Mesodermal cell (in vitro differentiated cells): Measurements from ENCODE around the gene SYPL1. TPM values are rescaled to one million over a fixed set of nuclear protein-coding genes. Genes with fewer than 3 reads are reported as not detected.
A peak's percentile ranks its signal among the peaks of the same experiment; 100 is the strongest.

Experiments used
- H3K27ac ChIP-seq: 2 replicates; pipeline ENCODE4 v1.7.0; 2013; ENCODE audit warnings: mild to moderate bottlenecking, low read depth, low read length, moderate library complexity; ENCODE audit not compliant: severe bottlenecking
- H3K36me3 ChIP-seq: 2 replicates; pipeline ENCODE4 v1.7.1; 2013; ENCODE audit warnings: mild to moderate bottlenecking, low read length, moderate library complexity; ENCODE audit not compliant: control insufficient read depth, insufficient read depth
- H3K4me1 ChIP-seq: one replicate; pipeline ENCODE4 v1.7.1; 2013; ENCODE audit warnings: mild to moderate bottlenecking, low read length; ENCODE audit not compliant: insufficient read depth, control insufficient read depth, poor library complexity, severe bottlenecking
- H3K4me3 ChIP-seq: 2 replicates; pipeline ENCODE4 v1.7.0; 2013; ENCODE audit warnings: low read length, control low read depth, mild to moderate bottlenecking; ENCODE audit not compliant: insufficient read depth, poor library complexity, severe bottlenecking; ENCODE audit errors: extremely low read depth
- H3K9me3 ChIP-seq: 2 replicates; pipeline ENCODE4 v1.7.1; 2013; ENCODE audit warnings: mild to moderate bottlenecking, low read length, moderate library complexity; ENCODE audit not compliant: control insufficient read depth
- WGBS, 2 experiments: methylation state at CpG; one replicate each; pipeline ENCODE4 v1.1.5; 2013; ENCODE audit warnings: missing lambda C conversion rate in 2 of 2; ENCODE audit not compliant: insufficient coverage in 2 of 2; 5-methylcytosine and 5-hydroxymethylcytosine counted together
- polyA plus RNA-seq, 2 experiments: library from polyadenylated mRNA; stranded (reverse); fragments of 50-300 nt; gene quantifications; one replicate each; pipeline ENCODE4 v1.2.3, GENCODE V29; 2013

The SYPL1 gene
- polyA plus RNA-seq (2013, experiment 1 of 2), result 73.6 TPM
- 84.2 TPM for polyA plus RNA-seq (2013, experiment 2 of 2)

DNA sequence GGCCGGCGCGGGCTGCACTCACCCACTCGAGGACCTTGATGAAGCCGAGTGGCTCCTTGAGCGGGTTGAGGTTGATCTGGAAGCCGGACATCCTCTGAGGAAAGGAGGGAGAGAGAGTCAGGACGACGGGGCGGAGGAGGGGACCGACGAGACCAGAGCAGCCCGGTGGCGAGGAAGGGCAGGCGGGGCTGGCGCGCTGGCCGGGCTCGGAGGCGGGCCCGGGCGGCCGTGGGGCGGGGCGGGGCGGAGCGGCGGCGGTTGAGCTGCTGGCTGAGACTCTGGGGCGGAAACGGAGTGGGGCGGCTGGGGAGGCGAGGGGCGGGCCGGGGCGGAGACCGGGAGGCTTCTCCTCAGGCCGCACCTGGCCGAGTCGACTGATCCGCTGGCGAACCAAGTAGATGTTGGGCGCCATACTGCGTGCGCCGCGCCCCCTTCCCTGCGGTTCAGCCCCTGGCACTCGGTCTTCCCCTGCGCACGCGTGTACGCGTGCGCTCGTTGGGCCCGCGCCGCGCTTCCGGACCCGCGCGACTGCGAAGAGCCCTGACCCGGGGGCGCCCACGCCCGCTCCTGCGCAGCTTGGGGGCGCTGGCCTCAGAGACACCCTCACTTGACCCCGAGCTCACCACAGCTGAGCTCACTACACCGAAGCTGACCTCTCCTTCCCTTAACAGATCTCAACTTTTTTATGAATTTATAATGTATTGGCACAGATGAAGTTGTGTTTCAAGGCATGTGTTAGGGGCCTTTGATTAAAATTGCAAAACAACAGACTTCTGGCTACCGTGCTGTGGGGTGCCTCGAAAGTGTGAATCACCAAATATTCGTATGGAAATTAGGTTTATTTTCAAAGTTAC lies at the start of gene SYPL1:
SYPL1 (minus strand) TSS at position 195 of the 854 bp plus-strand sequence; CDS start at position 91, 104 bp downstream.
- Histone ChIP-seq H3K9me3 (no peaks in the 10 kb centered on the region), H3K27ac (peak within 1 kb of the TSS; percentile 93)
- 1 to 4% methylated on average over 52 to 69 of the region's 76 CpGs for WGBS, 2 experiments

GRCh38 chr7:106155027-106155426 lies 42.9 kb upstream of the SYPL1 start:
- no peaks in the 10 kb centered on the region for H3K36me3 ChIP-seq
- no peak overlapping the region for H3K4me3 ChIP-seq
- no peaks in the 10 kb centered on the region for H3K4me1 ChIP-seq
- 80 to 83% methylated on average over 1 of the region's 4 CpGs for WGBS, 2 experiments
- no peak overlapping the region for H3K27ac ChIP-seq
- no peaks in the 10 kb centered on the region for H3K9me3 ChIP-seq

More for the DNA sequence above, at the start of gene SYPL1:
- H3K4me1 ChIP-seq, result peaks cover 3% of the 10 kb centered on the region
- no peaks in the 10 kb centered on the region for H3K36me3 ChIP-seq
- peak within 1 kb of the TSS; percentile 74 for H3K4me3 ChIP-seq

- Histone ChIP-seq H3K4me3 (no peak overlapping the region), H3K36me3 (no peaks in the 10 kb centered on the region), H3K4me1 (no peaks in the 10 kb centered on the region), H3K27ac (no peak overlapping the region), H3K9me3 (no peaks in the 10 kb centered on the region)
- 54 to 68% methylated on average over 12 to 14 of the region's 15 CpGs for WGBS, 2 experiments
Observed at GRCh38 chr7:106153891-106154449, 41.9 kb upstream of the SYPL1 start.

DNA sequence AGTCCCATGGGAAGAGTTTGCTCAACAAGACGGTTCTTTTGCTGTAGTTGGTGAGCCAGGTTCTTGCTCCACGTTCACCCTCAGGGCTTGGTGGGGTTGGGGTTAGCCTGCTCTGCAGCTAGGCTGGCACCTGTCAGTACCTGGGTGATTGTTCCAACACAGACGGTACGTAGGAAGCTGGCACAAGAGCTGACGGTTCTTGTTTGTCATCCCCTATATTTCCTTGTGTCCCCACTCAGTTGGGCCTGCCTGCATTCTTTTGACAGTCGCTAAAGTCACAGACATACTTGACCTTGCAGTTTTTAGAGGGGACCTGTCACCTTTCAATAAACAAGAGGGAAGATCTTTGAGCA lies 40.2 kb upstream of the SYPL1 start:
- Histone ChIP-seq H3K36me3 (no peaks in the 10 kb centered on the region), H3K4me3 (no peak overlapping the region), H3K4me1 (no peaks in the 10 kb centered on the region), H3K9me3 (no peaks in the 10 kb centered on the region), H3K27ac (no peak overlapping the region)
- 73 to 77% methylated on average over 5 to 6 of the region's 6 CpGs for WGBS, 2 experiments

- Histone ChIP-seq H3K4me1 (no peaks in the 10 kb centered on the region), H3K9me3 (no peaks in the 10 kb centered on the region), H3K4me3 (no peak overlapping the region), H3K27ac (no peak overlapping the region), H3K36me3 (no peaks in the 10 kb centered on the region)
- 93% methylated on average over 5 of the region's 7 CpGs for WGBS, 2 experiments
Observed at GRCh38 chr7:106151459-106152312, 39.6 kb upstream of the SYPL1 start.

- H3K4me3 ChIP-seq, result no peak overlapping the region
- H3K27ac ChIP-seq, result no peak overlapping the region
- WGBS, 2 experiments, result 89 to 100% methylated on average over 2 to 7 of the region's 10 CpGs
- H3K9me3 ChIP-seq, result no peaks in the 10 kb centered on the region
- no peaks in the 10 kb centered on the region for H3K4me1 ChIP-seq
- H3K36me3 ChIP-seq, result no peaks in the 10 kb centered on the region
Observed at GRCh38 chr7:106143711-106144337, 31.7 kb upstream of the SYPL1 start.

DNA sequence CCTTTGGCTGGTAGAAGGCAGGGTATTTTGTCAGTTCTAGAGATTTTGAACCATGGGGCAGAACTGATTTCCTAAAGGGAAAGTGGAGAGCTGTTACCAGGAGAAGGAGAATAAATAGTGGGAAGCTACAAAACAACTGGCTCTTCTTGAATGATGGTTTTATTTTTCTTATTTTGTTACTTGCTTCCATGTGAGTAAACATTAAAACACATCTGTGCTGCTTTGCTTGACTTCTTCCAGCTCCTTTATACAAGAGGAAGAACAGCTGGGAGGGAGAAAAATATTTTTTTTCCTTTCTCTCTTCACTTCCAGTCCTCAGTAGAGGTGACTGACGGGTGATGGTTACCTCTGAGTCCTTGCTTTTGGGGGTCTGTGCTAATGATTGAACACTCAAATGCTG lies 30.0 kb upstream of the SYPL1 start:
- Histone ChIP-seq H3K4me1 (no peaks in the 10 kb centered on the region), H3K9me3 (no peaks in the 10 kb centered on the region), H3K36me3 (no peaks in the 10 kb centered on the region), H3K4me3 (no peak overlapping the region), H3K27ac (no peak overlapping the region)
- no CpG with 5 or more reads among the region's 1 CpG for WGBS, 2 experiments

GRCh38 chr7:106140406-106141173 lies 28.5 kb upstream of the SYPL1 start:
- Histone ChIP-seq H3K9me3 (no peaks in the 10 kb centered on the region), H3K4me1 (no peaks in the 10 kb centered on the region), H3K36me3 (no peaks in the 10 kb centered on the region), H3K4me3 (no peak overlapping the region), H3K27ac (no peak overlapping the region)
- 90 to 97% methylated on average over 5 to 6 of the region's 7 CpGs for WGBS, 2 experiments

DNA sequence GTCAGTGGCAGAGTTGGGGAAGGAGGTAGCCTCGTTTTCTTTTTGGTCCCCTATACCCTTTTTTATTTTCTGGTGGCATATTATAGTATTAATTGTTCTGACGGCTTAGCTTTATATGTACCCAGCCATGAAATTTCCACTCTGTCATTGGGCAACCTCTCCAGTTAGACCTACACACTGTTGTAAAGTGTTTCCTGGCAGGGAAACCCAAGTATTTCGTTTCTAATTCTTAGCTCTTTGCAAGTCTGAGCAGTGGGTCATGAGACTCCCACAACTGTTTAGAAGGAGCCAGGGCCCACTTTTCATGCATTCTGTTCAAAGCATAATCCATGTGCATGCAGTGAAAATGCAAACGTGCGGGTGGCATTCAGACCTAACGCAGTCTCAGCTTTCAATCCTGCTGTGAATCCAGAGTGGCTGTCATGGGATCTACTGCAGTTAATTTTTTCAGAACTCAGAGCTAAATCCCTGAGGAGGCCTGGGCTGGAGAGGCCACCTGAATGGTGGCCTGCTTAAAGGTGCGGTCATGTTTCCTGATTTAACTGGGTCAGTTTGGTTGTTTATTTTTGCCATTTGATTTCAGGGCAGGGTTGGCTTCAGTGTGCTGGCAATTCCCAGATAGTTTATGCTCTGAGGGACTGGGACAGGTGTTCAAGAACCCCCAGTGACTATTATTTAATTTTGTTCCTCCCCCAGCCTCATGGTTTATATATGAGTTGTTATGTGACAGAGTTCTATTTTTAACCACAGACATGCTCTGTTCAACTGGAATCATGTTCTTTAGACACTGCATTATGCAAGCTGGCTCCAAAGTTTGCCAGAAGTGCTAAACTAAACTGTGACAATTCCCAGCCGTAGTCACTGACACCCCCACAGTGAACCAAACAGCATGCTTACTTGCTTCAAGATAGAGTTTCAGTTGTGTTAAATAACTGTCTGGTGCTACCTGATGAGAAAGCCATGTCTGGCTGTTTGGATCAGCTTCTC lies 27.4 kb upstream of the SYPL1 start:
- Histone ChIP-seq H3K27ac (no peak overlapping the region), H3K4me1 (no peaks in the 10 kb centered on the region), H3K36me3 (no peaks in the 10 kb centered on the region), H3K9me3 (no peaks in the 10 kb centered on the region), H3K4me3 (no peak overlapping the region)
- WGBS, 2 experiments, result 72 to 86% methylated on average over 5 of the region's 8 CpGs
